Anterior cingulate cortex (tissue), 58 donors: Measurements from ENCODE around the gene ETDC.
A peak's percentile ranks its signal among the peaks of the same experiment; 100 is the strongest.
"Not testable (repeated sequence)": the region's sequence is repeated elsewhere in the genome, so short reads cannot be mapped to it uniquely, and the experiment has no call there.

ENCODE experiments used
- DNase-seq, 58 donors: peaks; one replicate each; lab custom pipeline; 2025; lab: John Stamatoyannopoulos, UW

The ETDC gene

GRCh38 chrX:135309430-135309923, at the start of gene ETDC:
TSS of gene ETDC (plus strand) at chrX:135309480. CDS start at chrX:135309480, 0 bp downstream.
- no peak for DNase-seq

- not testable (repeated sequence) for DNase-seq
Measured at GRCh38 chrX:135260976-135261375, 48.3 kb upstream of the ETDC start.

GRCh38 chrX:135263376-135263775, 45.9 kb upstream of the ETDC start:
- DNase-seq = not testable (repeated sequence)

- no peak for DNase-seq
Measured at GRCh38 chrX:135264206-135264605, 45.1 kb upstream of the ETDC start.

GRCh38 chrX:135273162-135273561, 36.1 kb upstream of the ETDC start:
- DNase-seq = no peak

- DNase-seq = no peak
Measured at GRCh38 chrX:135275973-135276372, 33.3 kb upstream of the ETDC start.

- no peak for DNase-seq
Measured at GRCh38 chrX:135287266-135287823, 21.9 kb upstream of the ETDC start.

GRCh38 chrX:135295238-135295943, 13.9 kb upstream of the ETDC start:
- peak in 54 of 58 donors; percentile 1 to 61 (median 18) for DNase-seq

GRCh38 chrX:135295944-135296305, 13.4 kb upstream of the ETDC start:
- peak in 1 of 58 donors; percentile 8 for DNase-seq

GRCh38 chrX:135302269-135302873, 6.9 kb upstream of the ETDC start:
- DNase-seq = no peak

- DNase-seq = no peak
Measured at GRCh38 chrX:135304741-135305140, 4.5 kb upstream of the ETDC start.

GRCh38 chrX:135307171-135307570, 2.1 kb upstream of the ETDC start:
- DNase-seq = no peak

GRCh38 chrX:135308345-135308855, 880 bp upstream of the ETDC start:
- no peak for DNase-seq

GRCh38 chrX:135315864-135316263, 6.6 kb downstream of the ETDC start:
- DNase-seq = no peak

GRCh38 chrX:135324463-135324862, 15.2 kb downstream of the ETDC start:
- DNase-seq = no peak

GRCh38 chrX:135325036-135325818, 15.9 kb downstream of the ETDC start:
- DNase-seq = not testable (repeated sequence)

GRCh38 chrX:135327299-135327698, 18.0 kb downstream of the ETDC start:
- DNase-seq = no peak

GRCh38 chrX:135328421-135329005, 19.2 kb downstream of the ETDC start:
- no peak for DNase-seq

- no peak for DNase-seq
Measured at GRCh38 chrX:135330706-135331105, 21.4 kb downstream of the ETDC start.

GRCh38 chrX:135331525-135331924, 22.2 kb downstream of the ETDC start:
- no peak for DNase-seq
